ENCODE results near the gene MICAL2.

MICAL2 gene

GRCh38 chr11:12235080-12235479 lies 124.7 kb downstream of the MICAL2 start:
- no peak overlapping the region for H3K4me3 ChIP-seq (ENCODE audit: low read length)
- H3K27me3 ChIP-seq (ENCODE audit: control insufficient read depth, insufficient read depth, low read length) = no peaks in the 10 kb centered on the region
- H3K9ac ChIP-seq (ENCODE audit: low read length) = no peak overlapping the region
- peaks cover 34% of the 10 kb centered on the region for H3K4me1 ChIP-seq (ENCODE audit: control insufficient read depth, insufficient read depth, low read length)
- peaks cover 13% of the 10 kb centered on the region for H3K36me3 ChIP-seq (ENCODE audit: control insufficient read depth, insufficient read depth, low read length)
- H3K9me3 ChIP-seq (ENCODE audit: control insufficient read depth, low read length) = no peaks in the 10 kb centered on the region

DNA sequence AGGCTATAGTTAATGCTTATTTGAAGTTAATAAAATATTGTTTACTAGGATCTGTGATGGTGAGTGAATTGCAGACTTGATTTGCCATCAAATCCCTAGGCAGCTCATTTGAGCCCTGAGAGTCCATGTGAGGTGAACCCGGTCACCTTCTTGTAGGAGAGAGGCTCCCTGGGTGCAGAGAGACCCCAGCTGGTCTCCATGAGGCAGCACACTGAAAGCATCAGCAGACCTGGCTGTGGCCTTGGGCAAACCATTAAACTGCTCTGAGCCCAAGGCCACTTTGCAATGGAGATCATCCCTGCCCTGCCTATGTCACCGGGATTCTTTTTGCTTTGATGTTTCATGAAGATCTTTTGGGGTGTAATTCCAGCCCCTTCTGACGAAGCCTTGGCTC lies 125.2 kb downstream of the MICAL2 start:
- H3K4me1 ChIP-seq (ENCODE audit: control insufficient read depth, insufficient read depth, low read length) = peaks cover 38% of the 10 kb centered on the region

GRCh38 chr11:12235947-12236743 lies 125.8 kb downstream of the MICAL2 start:
- peaks cover 44% of the 10 kb centered on the region for H3K4me1 ChIP-seq (ENCODE audit: control insufficient read depth, insufficient read depth, low read length)
- H3K9me3 ChIP-seq (ENCODE audit: control insufficient read depth, low read length) = no peaks in the 10 kb centered on the region
- no peaks in the 10 kb centered on the region for H3K27me3 ChIP-seq (ENCODE audit: control insufficient read depth, insufficient read depth, low read length)
- H3K4me3 ChIP-seq (ENCODE audit: low read length) = no peak overlapping the region
- H3K9ac ChIP-seq (ENCODE audit: low read length) = peak overlapping the region; percentile 10
- peaks cover 11% of the 10 kb centered on the region for H3K36me3 ChIP-seq (ENCODE audit: control insufficient read depth, insufficient read depth, low read length)

More for the DNA sequence above, 125.2 kb downstream of the MICAL2 start:
- Histone ChIP-seq H3K36me3 (ENCODE audit: control insufficient read depth, insufficient read depth, low read length) (peaks cover 13% of the 10 kb centered on the region), H3K9me3 (ENCODE audit: control insufficient read depth, low read length) (no peaks in the 10 kb centered on the region), H3K27me3 (ENCODE audit: control insufficient read depth, insufficient read depth, low read length) (no peaks in the 10 kb centered on the region), H3K9ac (ENCODE audit: low read length) (peak overlapping the region; percentile 10), H3K4me3 (ENCODE audit: low read length) (no peak overlapping the region)

GRCh38 chr11:12236744-12237101 lies 126.3 kb downstream of the MICAL2 start:
- no peak overlapping the region for H3K4me3 ChIP-seq (ENCODE audit: low read length)
- peaks cover 6% of the 10 kb centered on the region for H3K36me3 ChIP-seq (ENCODE audit: control insufficient read depth, insufficient read depth, low read length)
- H3K9me3 ChIP-seq (ENCODE audit: control insufficient read depth, low read length) = no peaks in the 10 kb centered on the region
- peaks cover 50% of the 10 kb centered on the region for H3K4me1 ChIP-seq (ENCODE audit: control insufficient read depth, insufficient read depth, low read length)
- no peaks in the 10 kb centered on the region for H3K27me3 ChIP-seq (ENCODE audit: control insufficient read depth, insufficient read depth, low read length)
- no peak overlapping the region for H3K9ac ChIP-seq (ENCODE audit: low read length)

- no peaks in the 10 kb centered on the region for H3K27me3 ChIP-seq (ENCODE audit: control insufficient read depth, insufficient read depth, low read length)
- H3K36me3 ChIP-seq (ENCODE audit: control insufficient read depth, insufficient read depth, low read length) = peaks cover 5% of the 10 kb centered on the region
- peaks cover 50% of the 10 kb centered on the region for H3K4me1 ChIP-seq (ENCODE audit: control insufficient read depth, insufficient read depth, low read length)
- no peak overlapping the region for H3K9ac ChIP-seq (ENCODE audit: low read length)
- H3K4me3 ChIP-seq (ENCODE audit: low read length) = no peak overlapping the region
- H3K9me3 ChIP-seq (ENCODE audit: control insufficient read depth, low read length) = no peaks in the 10 kb centered on the region
These were observed 127.0 kb downstream of the MICAL2 start for GRCh38 chr11:12237381-12237784.

- Histone ChIP-seq H3K4me1 (ENCODE audit: control insufficient read depth, insufficient read depth, low read length) (peaks cover 44% of the 10 kb centered on the region), H3K9me3 (ENCODE audit: control insufficient read depth, low read length) (no peaks in the 10 kb centered on the region), H3K9ac (ENCODE audit: low read length) (no peak overlapping the region), H3K36me3 (ENCODE audit: control insufficient read depth, insufficient read depth, low read length) (peaks cover 11% of the 10 kb centered on the region), H3K4me3 (ENCODE audit: low read length) (no peak overlapping the region), H3K27me3 (ENCODE audit: control insufficient read depth, insufficient read depth, low read length) (no peaks in the 10 kb centered on the region)
These were observed 128.0 kb downstream of the MICAL2 start for GRCh38 chr11:12238420-12238819.

DNA sequence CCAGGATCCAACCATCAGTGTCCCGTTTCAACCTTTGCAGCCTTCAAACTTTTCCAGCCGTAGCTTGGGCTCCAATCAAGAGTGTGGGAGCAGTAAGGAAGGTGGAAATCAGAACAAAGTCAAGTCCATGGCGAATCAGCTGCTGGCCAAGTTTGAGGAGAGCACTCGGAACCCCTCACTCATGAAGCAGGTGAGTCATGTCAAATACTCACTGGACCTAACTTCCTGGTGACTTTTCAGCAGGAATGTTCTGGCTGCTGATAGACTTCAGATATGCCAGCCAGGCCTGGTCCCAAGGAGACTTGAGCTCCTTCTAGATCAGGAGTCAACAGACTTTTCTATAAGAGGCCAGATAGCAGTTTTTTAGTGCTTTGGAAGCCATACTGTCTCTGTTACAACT lies 129.0 kb downstream of the MICAL2 start:
- Histone ChIP-seq H3K9me3 (ENCODE audit: control insufficient read depth, low read length) (no peaks in the 10 kb centered on the region), H3K9ac (ENCODE audit: low read length) (no peak overlapping the region), H3K4me1 (ENCODE audit: control insufficient read depth, insufficient read depth, low read length) (peaks cover 43% of the 10 kb centered on the region), H3K4me3 (ENCODE audit: low read length) (no peak overlapping the region), H3K27me3 (ENCODE audit: control insufficient read depth, insufficient read depth, low read length) (no peaks in the 10 kb centered on the region), H3K36me3 (ENCODE audit: control insufficient read depth, insufficient read depth, low read length) (peaks cover 11% of the 10 kb centered on the region)

DNA sequence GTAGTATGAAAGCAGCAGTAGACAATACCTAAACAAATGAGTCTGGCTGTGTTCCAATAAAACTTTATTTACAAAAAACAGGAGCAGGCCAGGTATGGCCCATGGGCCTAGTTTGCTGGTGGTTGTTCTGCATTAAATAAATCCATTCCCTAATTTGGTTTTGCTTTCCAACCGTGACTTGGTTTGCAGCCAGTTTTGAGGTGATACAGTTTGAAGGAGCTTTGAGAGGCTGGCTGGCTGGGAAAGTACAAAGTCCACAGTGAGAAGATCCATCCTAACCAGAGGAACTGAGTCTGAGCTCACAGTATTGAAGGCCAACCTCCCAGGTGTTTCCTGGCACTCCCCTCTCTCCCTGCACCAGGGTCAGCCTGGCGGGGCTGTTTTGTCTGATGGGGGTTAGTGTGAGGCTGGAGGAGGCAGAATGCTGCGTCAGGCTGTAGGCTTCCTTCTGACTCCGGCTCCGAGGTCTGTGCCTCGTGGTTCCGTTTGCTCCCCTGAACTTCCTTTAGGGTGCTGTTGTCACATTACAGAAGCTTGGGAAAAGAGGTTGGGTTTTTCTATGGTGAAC lies 129.5 kb downstream of the MICAL2 start:
- Histone ChIP-seq H3K36me3 (ENCODE audit: control insufficient read depth, insufficient read depth, low read length) (peaks cover 11% of the 10 kb centered on the region), H3K27me3 (ENCODE audit: control insufficient read depth, insufficient read depth, low read length) (no peaks in the 10 kb centered on the region), H3K9ac (ENCODE audit: low read length) (peak overlapping the region; percentile 5), H3K4me1 (ENCODE audit: control insufficient read depth, insufficient read depth, low read length) (peaks cover 43% of the 10 kb centered on the region), H3K4me3 (ENCODE audit: low read length) (no peak overlapping the region), H3K9me3 (ENCODE audit: control insufficient read depth, low read length) (no peaks in the 10 kb centered on the region)

GRCh38 chr11:12240677-12241076 lies 130.3 kb downstream of the MICAL2 start:
- peaks cover 11% of the 10 kb centered on the region for H3K36me3 ChIP-seq (ENCODE audit: control insufficient read depth, insufficient read depth, low read length)
- H3K9ac ChIP-seq (ENCODE audit: low read length) = peak overlapping the region; percentile 5
- peaks cover 43% of the 10 kb centered on the region for H3K4me1 ChIP-seq (ENCODE audit: control insufficient read depth, insufficient read depth, low read length)
- no peaks in the 10 kb centered on the region for H3K27me3 ChIP-seq (ENCODE audit: control insufficient read depth, insufficient read depth, low read length)
- H3K9me3 ChIP-seq (ENCODE audit: control insufficient read depth, low read length) = no peaks in the 10 kb centered on the region
- no peak overlapping the region for H3K4me3 ChIP-seq (ENCODE audit: low read length)

- H3K9me3 ChIP-seq (ENCODE audit: control insufficient read depth, low read length) = no peaks in the 10 kb centered on the region
- no peak overlapping the region for H3K9ac ChIP-seq (ENCODE audit: low read length)
- H3K27me3 ChIP-seq (ENCODE audit: control insufficient read depth, insufficient read depth, low read length) = no peaks in the 10 kb centered on the region
- H3K36me3 ChIP-seq (ENCODE audit: control insufficient read depth, insufficient read depth, low read length) = peaks cover 11% of the 10 kb centered on the region
- H3K4me1 ChIP-seq (ENCODE audit: control insufficient read depth, insufficient read depth, low read length) = peaks cover 43% of the 10 kb centered on the region
- no peak overlapping the region for H3K4me3 ChIP-seq (ENCODE audit: low read length)
These were observed 131.0 kb downstream of the MICAL2 start for GRCh38 chr11:12241401-12241800.

GRCh38 chr11:12241971-12242672 lies 131.7 kb downstream of the MICAL2 start:
- Histone ChIP-seq H3K36me3 (ENCODE audit: control insufficient read depth, insufficient read depth, low read length) (peaks cover 11% of the 10 kb centered on the region), H3K4me1 (ENCODE audit: control insufficient read depth, insufficient read depth, low read length) (peaks cover 50% of the 10 kb centered on the region), H3K27me3 (ENCODE audit: control insufficient read depth, insufficient read depth, low read length) (no peaks in the 10 kb centered on the region), H3K9me3 (ENCODE audit: control insufficient read depth, low read length) (no peaks in the 10 kb centered on the region), H3K4me3 (ENCODE audit: low read length) (no peak overlapping the region), H3K9ac (ENCODE audit: low read length) (no peak overlapping the region)

- H3K4me1 ChIP-seq (ENCODE audit: control insufficient read depth, insufficient read depth, low read length) = peaks cover 58% of the 10 kb centered on the region
- no peak overlapping the region for H3K9ac ChIP-seq (ENCODE audit: low read length)
- no peaks in the 10 kb centered on the region for H3K27me3 ChIP-seq (ENCODE audit: control insufficient read depth, insufficient read depth, low read length)
- no peaks in the 10 kb centered on the region for H3K9me3 ChIP-seq (ENCODE audit: control insufficient read depth, low read length)
- peaks cover 11% of the 10 kb centered on the region for H3K36me3 ChIP-seq (ENCODE audit: control insufficient read depth, insufficient read depth, low read length)
- no peak overlapping the region for H3K4me3 ChIP-seq (ENCODE audit: low read length)
These were observed 132.6 kb downstream of the MICAL2 start for GRCh38 chr11:12242966-12243365.
